ENCODE measurements around the gene TOP3A. TPM values are rescaled to one million over a fixed set of nuclear protein-coding genes. Genes with fewer than 3 reads are reported as not detected.
A peak's percentile ranks its signal among the peaks of the same experiment; 100 is the strongest.

The TOP3A gene
- total and polyA plus RNA-seq, 5 donors from 2014 or later = 17.0 to 50.4 (median 19.5) TPM

DNA sequence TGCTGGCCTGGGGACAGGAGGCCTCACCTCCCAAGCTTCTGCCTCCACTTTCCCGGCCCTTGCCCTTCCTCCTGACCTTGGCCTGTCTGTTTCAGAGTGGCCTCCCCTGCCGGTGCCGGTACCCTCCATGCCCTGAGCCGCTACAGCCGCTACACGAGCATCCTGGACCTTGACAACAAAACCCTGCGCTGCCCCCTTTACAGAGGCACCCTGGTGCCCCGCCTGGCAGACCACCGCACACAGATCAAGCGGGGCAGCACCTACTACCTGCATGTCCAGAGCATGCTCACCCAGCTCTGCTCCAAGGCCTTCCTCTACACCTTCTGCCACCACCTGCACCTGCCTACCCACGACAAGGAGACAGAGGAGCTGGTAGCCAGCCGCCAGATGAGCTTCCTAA lies 7.7 kb upstream of the TOP3A start:
- Mint-ChIP-seq H3K27me3 (no peaks in the 10 kb centered on the region), H3K4me1 (peaks cover 0 to 66% (median 29%) of the 10 kb centered on the region in 4 donors), H3K27ac (no peak overlapping the region), H3K4me3 (no peak overlapping the region), H3K36me3 (peaks cover 32% of the 10 kb centered on the region), H3K9me3 (no peaks in the 10 kb centered on the region)
- Histone ChIP-seq H3K4me1 (ENCODE audit: control insufficient read depth, insufficient read depth, low read length, poor library complexity, severe bottlenecking) (peaks cover 37% of the 10 kb centered on the region), H3K27ac (ENCODE audit: insufficient read depth, low read length, poor library complexity, severe bottlenecking) (no peak overlapping the region), H3K4me3 (ENCODE audit: low read depth, low read length) (no peak overlapping the region), H3K36me3 (ENCODE audit: control insufficient read depth, insufficient read depth, low read length) (peaks cover 59% of the 10 kb centered on the region), H3K27me3 (ENCODE audit: control insufficient read depth, insufficient read depth, low read length) (no peaks in the 10 kb centered on the region), H3K9me3 (ENCODE audit: control insufficient read depth in 2 of 2, low read length in 2 of 2) (no peaks in the 10 kb centered on the region)
- DNase-seq (no peak), ATAC-seq (ENCODE audit: low read depth in 2 of 2) (no peak)

GRCh38 chr17:18321309-18321708 lies 6.5 kb upstream of the TOP3A start:
- Mint-ChIP-seq H3K4me1 (peaks cover 0 to 73% (median 35%) of the 10 kb centered on the region in 4 donors), H3K27me3 (no peaks in the 10 kb centered on the region), H3K36me3 (peaks cover 26% of the 10 kb centered on the region), H3K27ac (no peak overlapping the region), H3K9me3 (no peaks in the 10 kb centered on the region), H3K4me3 (peak overlapping the region in 1 of 4 donors; percentile 54)
- Histone ChIP-seq H3K36me3 (ENCODE audit: control insufficient read depth, insufficient read depth, low read length) (peaks cover 54% of the 10 kb centered on the region), H3K27me3 (ENCODE audit: control insufficient read depth, insufficient read depth, low read length) (no peaks in the 10 kb centered on the region), H3K27ac (ENCODE audit: insufficient read depth, low read length, poor library complexity, severe bottlenecking) (no peak overlapping the region), H3K4me3 (ENCODE audit: low read depth, low read length) (no peak overlapping the region), H3K9me3 (ENCODE audit: control insufficient read depth in 2 of 2, low read length in 2 of 2) (no peaks in the 10 kb centered on the region), H3K4me1 (ENCODE audit: control insufficient read depth, insufficient read depth, low read length, poor library complexity, severe bottlenecking) (peaks cover 49% of the 10 kb centered on the region)
- DNase-seq (no peak), ATAC-seq (ENCODE audit: low read depth in 2 of 2) (no peak)

DNA sequence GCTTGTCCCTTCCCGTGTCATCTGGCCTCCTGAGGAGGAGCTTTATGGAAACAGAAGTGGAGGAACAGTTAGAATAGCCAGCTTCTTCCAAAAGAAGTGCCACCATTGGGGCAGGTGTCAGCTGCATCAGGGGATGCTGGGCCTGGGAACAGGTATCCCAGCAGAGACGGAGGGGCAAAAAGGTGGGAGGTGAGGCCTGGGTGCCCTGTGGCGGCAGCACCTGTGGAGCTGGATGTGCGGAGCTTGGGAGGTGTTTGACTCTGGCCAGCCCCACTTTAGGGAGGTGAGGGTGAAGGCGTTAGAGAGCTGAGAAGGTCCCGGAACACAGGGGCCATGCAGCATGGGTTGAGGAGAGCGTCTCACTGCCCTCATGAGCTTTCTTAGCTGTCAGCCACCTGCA lies 5.5 kb upstream of the TOP3A start:
- H3K9me3 Mint-ChIP-seq = no peaks in the 10 kb centered on the region
- H3K4me1 Mint-ChIP-seq = peaks cover 0 to 80% (median 41%) of the 10 kb centered on the region in 4 donors
- Histone ChIP-seq H3K4me1 (ENCODE audit: control insufficient read depth, insufficient read depth, low read length, poor library complexity, severe bottlenecking) (peaks cover 59% of the 10 kb centered on the region), H3K9me3 (ENCODE audit: control insufficient read depth in 2 of 2, low read length in 2 of 2) (no peaks in the 10 kb centered on the region), H3K36me3 (ENCODE audit: control insufficient read depth, insufficient read depth, low read length) (peaks cover 52% of the 10 kb centered on the region), H3K27me3 (ENCODE audit: control insufficient read depth, insufficient read depth, low read length) (no peaks in the 10 kb centered on the region), H3K27ac (ENCODE audit: insufficient read depth, low read length, poor library complexity, severe bottlenecking) (no peak overlapping the region), H3K4me3 (ENCODE audit: low read depth, low read length) (no peak overlapping the region)
- no peak for ATAC-seq (ENCODE audit: low read depth in 2 of 2)
- peaks cover 25% of the 10 kb centered on the region for H3K36me3 Mint-ChIP-seq
- H3K27me3 Mint-ChIP-seq = no peaks in the 10 kb centered on the region
- DNase-seq = no peak
- H3K4me3 Mint-ChIP-seq = peak overlapping the region in 2 of 4 donors; percentile 57 to 69
- H3K27ac Mint-ChIP-seq = no peak overlapping the region

- no peaks in the 10 kb centered on the region for H3K9me3 Mint-ChIP-seq
- H3K27me3 Mint-ChIP-seq = no peaks in the 10 kb centered on the region
- DNase-seq = peak in 2 of 3 donors; percentile 14 to 30
- Histone ChIP-seq H3K36me3 (ENCODE audit: control insufficient read depth, insufficient read depth, low read length) (peaks cover 46% of the 10 kb centered on the region), H3K4me1 (ENCODE audit: control insufficient read depth, insufficient read depth, low read length, poor library complexity, severe bottlenecking) (peaks cover 60% of the 10 kb centered on the region), H3K4me3 (ENCODE audit: low read depth, low read length) (peak overlapping the region; percentile 19), H3K27ac (ENCODE audit: insufficient read depth, low read length, poor library complexity, severe bottlenecking) (no peak overlapping the region), H3K9me3 (ENCODE audit: control insufficient read depth in 2 of 2, low read length in 2 of 2) (no peaks in the 10 kb centered on the region), H3K27me3 (ENCODE audit: control insufficient read depth, insufficient read depth, low read length) (no peaks in the 10 kb centered on the region)
- peaks cover 0 to 81% (median 44%) of the 10 kb centered on the region in 4 donors for H3K4me1 Mint-ChIP-seq
- no peak overlapping the region for H3K27ac Mint-ChIP-seq
- peak overlapping the region; percentile 58 to 82 (median 65) for H3K4me3 Mint-ChIP-seq
- ATAC-seq (ENCODE audit: low read depth in 2 of 2) = no peak
- H3K36me3 Mint-ChIP-seq = peaks cover 25% of the 10 kb centered on the region
Observed at GRCh38 chr17:18319604-18320256, 4.9 kb upstream of the TOP3A start.

GRCh38 chr17:18318771-18319450 lies 4.1 kb upstream of the TOP3A start:
- Histone ChIP-seq H3K27me3 (ENCODE audit: control insufficient read depth, insufficient read depth, low read length) (no peaks in the 10 kb centered on the region), H3K36me3 (ENCODE audit: control insufficient read depth, insufficient read depth, low read length) (peaks cover 38% of the 10 kb centered on the region), H3K4me3 (ENCODE audit: low read depth, low read length) (peak overlapping the region; percentile 3), H3K9me3 (ENCODE audit: control insufficient read depth in 2 of 2, low read length in 2 of 2) (no peaks in the 10 kb centered on the region), H3K27ac (ENCODE audit: insufficient read depth, low read length, poor library complexity, severe bottlenecking) (no peak overlapping the region), H3K4me1 (ENCODE audit: control insufficient read depth, insufficient read depth, low read length, poor library complexity, severe bottlenecking) (peaks cover 64% of the 10 kb centered on the region)
- no peaks in the 10 kb centered on the region for H3K9me3 Mint-ChIP-seq
- H3K27ac Mint-ChIP-seq = peak overlapping the region in 1 of 3 donors; percentile 51
- H3K36me3 Mint-ChIP-seq = peaks cover 25% of the 10 kb centered on the region
- no peak for DNase-seq
- H3K27me3 Mint-ChIP-seq = no peaks in the 10 kb centered on the region
- peaks cover 0 to 84% (median 47%) of the 10 kb centered on the region in 4 donors for H3K4me1 Mint-ChIP-seq
- peak overlapping the region; percentile 27 to 82 (median 48) for H3K4me3 Mint-ChIP-seq
- ATAC-seq (ENCODE audit: low read depth in 2 of 2) = no peak

DNA sequence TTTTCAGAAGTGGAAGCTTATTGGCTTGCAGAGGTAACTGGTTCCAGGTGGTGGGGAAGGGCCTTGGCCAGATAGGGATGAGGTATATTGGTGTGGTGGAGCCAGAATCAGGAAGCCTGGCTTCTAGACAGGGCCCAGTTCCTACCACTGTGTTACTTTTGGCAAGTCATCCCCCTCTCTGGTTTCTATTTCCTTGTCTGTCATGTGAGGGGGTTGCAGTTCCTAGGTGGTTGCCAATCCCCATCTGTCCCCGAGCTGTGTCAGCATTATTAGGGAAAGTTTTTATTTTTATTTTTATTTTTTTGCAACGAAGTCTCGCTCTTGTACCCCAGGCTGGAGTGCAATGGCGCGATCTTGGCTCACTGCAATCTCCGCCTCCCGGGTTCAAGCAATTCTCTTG lies 3.3 kb upstream of the TOP3A start:
- Histone ChIP-seq H3K4me1 (ENCODE audit: control insufficient read depth, insufficient read depth, low read length, poor library complexity, severe bottlenecking) (peaks cover 72% of the 10 kb centered on the region), H3K9me3 (ENCODE audit: control insufficient read depth in 2 of 2, low read length in 2 of 2) (no peaks in the 10 kb centered on the region), H3K36me3 (ENCODE audit: control insufficient read depth, insufficient read depth, low read length) (peaks cover 30% of the 10 kb centered on the region), H3K27me3 (ENCODE audit: control insufficient read depth, insufficient read depth, low read length) (no peaks in the 10 kb centered on the region), H3K27ac (ENCODE audit: insufficient read depth, low read length, poor library complexity, severe bottlenecking) (no peak overlapping the region), H3K4me3 (ENCODE audit: low read depth, low read length) (no peak overlapping the region)
- Mint-ChIP-seq H3K36me3 (peaks cover 25% of the 10 kb centered on the region), H3K27ac (no peak overlapping the region), H3K27me3 (no peaks in the 10 kb centered on the region), H3K4me3 (peak overlapping the region in 3 of 4 donors; percentile 62 to 95 (median 73)), H3K9me3 (no peaks in the 10 kb centered on the region), H3K4me1 (peaks cover 0 to 90% (median 54%) of the 10 kb centered on the region in 4 donors)
- ATAC-seq (ENCODE audit: low read depth in 2 of 2) (no peak), DNase-seq (no peak)

GRCh38 chr17:18315961-18316360 lies 1.2 kb upstream of the TOP3A start:
- ATAC-seq (ENCODE audit: low read depth in 2 of 2) (no peak), DNase-seq (no peak)
- Histone ChIP-seq H3K36me3 (ENCODE audit: control insufficient read depth, insufficient read depth, low read length) (peaks cover 21% of the 10 kb centered on the region), H3K4me3 (ENCODE audit: low read depth, low read length) (peak overlapping the region; percentile 84), H3K27me3 (ENCODE audit: control insufficient read depth, insufficient read depth, low read length) (no peaks in the 10 kb centered on the region), H3K4me1 (ENCODE audit: control insufficient read depth, insufficient read depth, low read length, poor library complexity, severe bottlenecking) (peaks cover 78% of the 10 kb centered on the region), H3K9me3 (ENCODE audit: control insufficient read depth in 2 of 2, low read length in 2 of 2) (no peaks in the 10 kb centered on the region), H3K27ac (ENCODE audit: insufficient read depth, low read length, poor library complexity, severe bottlenecking) (peak overlapping the region; percentile 96)
- H3K4me3 Mint-ChIP-seq = peak overlapping the region; percentile 94 to 98 (median 96)
- H3K4me1 Mint-ChIP-seq = peaks cover 0 to 91% (median 51%) of the 10 kb centered on the region in 4 donors
- peaks cover 18% of the 10 kb centered on the region for H3K36me3 Mint-ChIP-seq
- no peaks in the 10 kb centered on the region for H3K27me3 Mint-ChIP-seq
- H3K9me3 Mint-ChIP-seq = no peaks in the 10 kb centered on the region
- peak overlapping the region; percentile 98 to 99 (median 98) for H3K27ac Mint-ChIP-seq

Data from CD4-positive, CD25-positive, alpha-beta regulatory T cell (primary cell).